Skeletal muscle cell (primary cell): ENCODE measurements around the gene DIP2C.

Experiments
- DNase-seq: peaks from one replicate; pipeline ENCODE4 v3.0.0-alpha.2; 2010; ENCODE audit warnings: low read depth
- H3K4me3 ChIP-seq: 2 replicates; pipeline ENCODE4 v1.5.1; 2011; ENCODE audit warnings: low read depth, mild to moderate bottlenecking, control low read depth, low read length, moderate library complexity

The DIP2C gene

DNA sequence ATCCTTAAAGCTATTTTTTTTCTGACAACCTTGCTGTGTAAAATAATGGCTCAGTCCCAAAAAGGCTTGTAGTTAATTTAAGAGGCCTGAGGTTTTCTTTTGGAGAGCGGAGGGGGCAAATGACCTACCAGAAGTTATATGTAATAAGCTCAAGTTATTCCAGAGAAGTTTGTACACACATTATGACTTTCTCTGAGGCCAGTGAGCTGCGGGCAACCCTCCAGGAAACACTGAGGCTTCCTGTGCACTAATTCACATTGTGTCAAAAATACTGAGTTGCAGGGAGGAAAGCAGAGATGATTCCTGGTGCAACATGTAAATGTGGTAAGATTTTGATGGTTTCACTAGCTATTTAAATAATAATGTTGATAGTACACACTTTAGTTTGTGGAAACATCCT, 188.6 kb downstream of the DIP2C start:
- no peak for DNase-seq
- no peak overlapping the region for H3K4me3 ChIP-seq

DNA sequence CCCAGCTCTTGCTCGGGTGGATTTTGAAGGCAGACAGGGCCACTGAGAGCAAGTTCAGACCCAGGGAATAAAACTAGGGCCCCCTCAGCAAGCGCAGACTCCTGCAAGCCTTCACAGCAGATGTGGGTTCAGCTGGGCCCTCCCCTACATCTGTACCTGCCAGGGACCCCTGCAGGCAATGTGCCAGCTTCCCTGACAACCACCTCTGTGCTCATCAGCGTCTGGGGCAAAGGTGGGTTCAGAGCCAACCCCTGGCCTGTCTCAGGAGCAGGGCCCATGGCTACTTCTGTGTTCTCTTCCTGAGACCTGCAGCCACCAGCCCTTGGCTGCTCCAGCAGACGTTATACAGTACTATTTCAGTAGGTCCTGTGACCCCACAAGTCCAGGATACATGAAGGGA, 189.5 kb downstream of the DIP2C start:
- H3K4me3 ChIP-seq, result no peak overlapping the region
- no peak for DNase-seq

DNA sequence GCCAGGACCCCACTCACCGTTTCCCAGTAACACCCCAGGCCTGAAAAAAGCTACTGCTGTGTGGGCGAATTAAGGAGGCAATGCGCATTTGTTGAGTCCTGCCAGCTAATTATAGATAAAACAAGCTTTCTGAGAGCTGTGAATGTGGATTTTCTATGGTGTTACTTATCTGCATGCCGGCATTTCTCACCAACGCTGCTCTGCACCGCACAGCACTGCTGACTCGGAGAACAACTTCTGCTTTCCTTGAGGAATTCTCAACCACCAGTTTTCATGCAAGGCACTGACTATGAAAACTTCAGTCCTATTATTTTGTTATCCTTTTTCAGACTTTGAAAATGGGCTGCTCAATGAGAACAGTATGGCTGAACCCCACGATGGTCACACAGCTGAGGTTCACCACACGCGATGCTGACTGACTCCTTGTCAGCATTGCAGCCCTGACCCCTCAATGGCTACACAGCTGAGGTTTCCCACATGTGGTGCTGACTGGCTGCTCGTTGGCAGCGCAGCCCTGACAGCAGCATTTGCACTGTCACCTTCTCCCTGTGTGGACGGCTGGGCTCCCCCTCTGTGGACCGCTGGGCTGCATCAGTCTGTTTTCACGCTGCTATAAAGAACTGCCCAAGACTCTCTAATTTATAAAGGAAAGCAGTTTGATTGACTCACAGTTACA, 190.6 kb downstream of the DIP2C start:
- no peak overlapping the region for H3K4me3 ChIP-seq
- no peak for DNase-seq

DNA sequence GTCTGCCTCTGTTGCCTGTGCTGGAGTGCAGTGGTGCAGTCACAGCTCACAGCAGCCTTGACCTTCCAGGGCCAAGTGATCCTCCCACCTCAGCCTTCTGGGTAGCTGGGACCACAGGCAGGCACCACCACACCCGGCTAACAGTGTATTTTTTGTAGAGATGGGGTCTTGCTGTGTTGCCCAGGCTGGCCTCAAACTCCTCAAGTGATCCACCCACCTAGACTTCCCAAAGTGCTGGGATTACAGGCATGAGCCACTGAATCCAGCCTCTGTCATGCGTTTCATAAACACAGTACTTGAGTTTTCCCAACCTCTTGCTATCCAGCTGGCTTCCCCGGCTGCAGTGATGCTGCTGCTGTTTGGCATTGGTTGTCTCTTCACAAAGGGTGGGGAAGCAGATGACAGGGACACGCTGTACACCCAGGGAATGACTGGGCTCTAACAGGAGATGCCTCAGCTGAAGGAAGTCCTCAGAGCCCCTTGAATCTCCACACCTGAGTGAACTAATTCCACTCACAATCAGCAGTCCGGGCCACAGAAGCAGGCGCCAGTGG, 191.5 kb downstream of the DIP2C start:
- DNase-seq, result no peak
- no peak overlapping the region for H3K4me3 ChIP-seq

DNA sequence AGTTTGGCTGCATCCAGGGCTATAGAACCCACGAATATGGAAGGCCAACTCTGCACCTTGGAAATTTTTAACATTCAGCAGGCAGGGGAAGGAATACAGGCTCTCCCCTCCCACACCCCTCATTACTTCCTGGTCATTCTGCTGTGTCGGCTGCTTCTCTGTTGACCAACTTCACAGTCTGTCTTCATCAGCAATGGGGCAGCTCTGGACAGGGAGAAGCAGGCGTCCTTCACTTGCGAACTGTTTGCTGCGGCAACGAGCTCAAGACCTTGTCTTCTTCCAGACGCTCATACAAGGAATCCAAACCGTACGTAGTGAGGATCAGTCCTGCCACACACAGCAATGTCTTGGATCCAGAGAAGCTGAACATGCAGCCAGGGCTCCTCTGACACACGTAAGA, 192.2 kb downstream of the DIP2C start:
- no peak for DNase-seq
- H3K4me3 ChIP-seq, result no peak overlapping the region

DNA sequence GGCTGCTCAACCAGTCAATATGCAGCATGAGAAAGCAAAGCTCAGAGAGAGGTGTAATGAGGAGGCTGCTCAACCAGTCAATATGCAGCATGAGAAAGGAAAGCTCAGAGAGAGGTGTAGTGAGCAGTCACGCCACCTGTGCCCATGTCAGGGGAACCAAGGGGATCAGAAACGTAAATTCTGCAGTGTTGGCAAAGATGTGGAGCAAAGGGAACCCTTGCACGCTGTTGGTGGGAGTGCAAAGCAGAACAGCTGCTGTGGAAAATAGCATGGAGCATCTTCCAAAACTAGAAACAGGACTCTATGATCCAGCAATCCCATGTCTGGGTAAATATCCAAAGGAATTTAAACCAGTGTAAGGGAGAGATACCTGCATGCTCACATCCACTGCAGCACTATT, 194.9 kb downstream of the DIP2C start:
- no peak overlapping the region for H3K4me3 ChIP-seq
- DNase-seq, result no peak

DNA sequence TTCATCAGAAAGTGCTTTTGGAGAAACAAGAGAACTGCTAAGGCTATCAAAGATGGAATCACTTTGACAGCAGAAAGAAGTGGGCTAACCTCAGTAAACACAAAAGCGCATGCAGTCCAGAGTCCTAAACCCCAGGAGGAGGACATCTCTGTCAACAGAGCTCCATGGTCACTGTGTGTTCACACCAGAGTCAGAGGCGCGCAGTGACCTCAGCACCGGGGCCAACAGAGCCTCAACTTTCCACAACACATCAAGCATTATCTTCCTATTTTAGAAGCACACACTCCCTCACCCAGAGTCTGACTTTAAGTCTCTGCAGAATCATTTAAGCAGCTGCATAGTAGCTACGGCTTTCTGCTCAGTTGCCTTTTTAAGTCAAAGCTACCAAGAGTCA, 195.3 kb downstream of the DIP2C start:
- no peak for DNase-seq
- no peak overlapping the region for H3K4me3 ChIP-seq

DNA sequence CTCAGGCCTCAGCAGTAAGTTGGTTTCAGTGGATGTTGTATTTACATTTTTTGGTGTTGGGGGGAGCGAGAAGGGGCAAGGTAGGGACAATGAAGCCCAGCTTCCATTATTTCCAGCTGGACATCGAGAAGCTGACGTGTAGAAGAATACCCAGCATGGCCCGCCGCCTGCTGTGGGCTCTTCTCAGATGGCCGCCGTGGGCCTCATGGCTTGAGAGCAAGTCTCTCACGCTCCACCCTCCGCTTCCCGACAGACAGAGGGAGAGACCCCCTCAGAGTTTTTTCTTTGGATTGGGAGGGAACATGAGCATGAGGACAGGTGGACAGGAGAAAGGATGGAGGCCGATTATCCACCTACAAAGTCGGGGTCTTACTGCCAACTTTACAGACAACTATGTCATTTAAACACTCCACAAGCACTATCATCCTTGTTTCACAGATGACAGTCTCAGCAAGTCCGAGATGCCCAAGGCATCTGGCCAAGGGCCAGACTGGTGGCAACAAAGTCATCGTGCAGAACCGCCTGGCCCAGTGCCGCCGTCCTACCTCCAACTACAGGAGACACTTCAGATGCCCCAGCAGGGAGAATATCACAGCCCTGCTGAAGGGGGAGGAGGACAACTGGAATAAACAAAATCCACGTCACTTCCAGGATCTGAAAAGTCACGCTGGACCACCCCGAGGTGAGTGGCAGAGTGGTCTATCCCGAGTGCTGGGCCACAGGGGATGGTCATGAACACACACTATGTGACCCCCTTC, 195.9 kb downstream of the DIP2C start:
- no peak overlapping the region for H3K4me3 ChIP-seq
- no peak for DNase-seq

DNA sequence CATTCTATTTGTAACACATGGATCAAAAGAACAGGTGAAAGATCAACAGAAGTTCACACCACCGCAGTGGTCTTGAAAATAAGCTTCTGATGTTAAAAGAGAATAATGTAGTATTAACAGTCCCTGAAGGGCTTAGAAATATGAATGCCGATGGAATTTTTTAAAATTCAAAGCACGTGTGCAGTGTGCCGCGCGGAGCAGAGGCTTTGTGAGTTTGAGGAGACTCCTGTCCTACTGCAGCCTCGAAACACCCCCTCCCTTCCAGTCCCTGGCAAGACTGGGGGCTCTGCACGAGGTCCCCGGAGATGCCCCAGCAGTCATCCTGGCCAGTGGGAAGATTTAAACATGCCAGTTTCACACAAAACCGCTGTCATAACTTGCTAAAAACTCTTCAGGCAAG, 196.6 kb downstream of the DIP2C start:
- no peak for DNase-seq
- no peak overlapping the region for H3K4me3 ChIP-seq

DNA sequence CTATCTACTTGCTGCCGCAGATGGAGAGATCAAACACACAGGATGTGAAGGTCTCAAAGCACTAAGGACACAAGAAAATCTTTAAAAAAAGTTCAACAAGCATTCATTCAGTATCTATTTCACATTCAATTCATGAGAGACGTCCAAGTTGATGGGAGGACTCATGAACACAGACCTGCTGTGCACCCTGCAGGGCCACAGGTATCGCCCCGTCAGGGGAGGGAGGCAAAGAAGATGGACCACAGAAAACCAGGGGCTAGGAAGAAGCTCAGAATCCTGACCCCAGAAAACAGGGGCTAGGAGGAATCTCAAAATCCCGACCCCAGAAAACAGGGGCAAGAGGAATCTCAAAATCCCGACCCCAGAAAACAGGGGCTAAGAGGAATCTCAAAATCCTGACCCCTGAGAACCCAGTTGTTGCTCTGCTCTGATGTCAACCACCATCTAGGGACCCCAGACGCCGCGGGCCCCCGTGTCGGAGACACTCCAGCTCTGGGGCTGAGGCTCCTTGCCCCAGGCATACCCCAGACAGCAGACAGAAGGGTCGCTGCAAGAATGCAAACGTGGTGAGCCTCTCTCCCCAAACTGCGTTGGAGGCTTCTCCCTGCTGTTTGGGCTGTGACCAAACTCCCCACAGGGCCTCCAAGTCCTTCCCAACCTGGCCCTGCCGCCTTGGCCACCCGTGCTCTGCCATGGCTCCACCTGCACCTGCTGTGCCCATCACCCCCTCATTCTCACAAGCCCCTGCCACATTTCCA, 197.6 kb downstream of the DIP2C start:
- no peak overlapping the region for H3K4me3 ChIP-seq
- DNase-seq, result no peak

DNA sequence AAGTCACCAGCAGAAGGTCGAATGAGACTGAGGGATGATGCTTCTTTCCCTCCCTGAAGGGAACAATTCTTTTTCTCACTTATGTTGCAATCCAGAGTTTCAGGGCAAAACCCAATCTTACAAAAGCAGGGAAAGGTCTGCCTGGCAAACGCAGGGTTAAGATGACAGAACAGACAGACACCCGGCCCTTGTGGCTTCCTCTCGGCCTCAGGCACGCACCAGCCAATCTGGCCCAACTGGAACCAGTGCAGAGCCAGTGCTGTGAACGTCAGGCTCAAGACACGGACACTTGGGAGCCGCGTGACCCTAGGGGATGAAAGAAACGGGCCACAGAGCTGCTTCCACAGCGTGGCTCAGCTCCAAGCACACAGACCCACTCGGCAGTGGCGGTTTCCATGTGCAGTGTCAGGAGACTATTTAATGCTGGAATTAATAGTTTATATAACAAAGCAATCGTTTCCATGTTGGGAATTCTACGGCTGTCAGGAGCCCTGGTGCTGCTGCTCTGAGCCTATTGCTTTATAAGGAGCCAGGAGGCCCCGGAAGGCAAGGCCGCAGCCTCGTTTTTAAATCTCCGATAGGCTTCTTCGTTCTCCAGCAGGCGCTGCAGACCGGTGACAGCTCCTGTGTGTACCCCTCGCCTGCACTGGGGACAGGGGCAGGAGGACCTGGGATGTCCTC, 198.4 kb downstream of the DIP2C start:
- no peak overlapping the region for H3K4me3 ChIP-seq
- peak; percentile 61 for DNase-seq

DNA sequence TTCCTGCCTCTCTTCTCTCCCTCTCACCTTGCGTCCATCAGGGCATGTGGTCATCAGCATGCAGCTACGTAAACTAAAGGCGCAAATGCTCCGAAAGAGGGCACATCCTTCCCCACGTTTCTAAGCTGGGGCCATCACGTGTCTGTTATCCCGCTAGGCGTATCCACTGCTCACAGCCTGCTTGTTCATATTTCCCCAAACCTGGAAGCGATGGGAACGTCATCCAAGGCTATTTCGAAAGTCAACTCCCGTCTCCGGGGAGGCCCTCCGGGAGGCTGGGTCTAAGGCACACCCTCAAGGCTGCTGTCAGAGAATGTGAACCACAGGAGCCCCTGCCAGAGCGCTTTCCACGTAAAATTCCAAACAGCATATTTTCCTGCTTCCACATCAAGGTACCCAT, 199.2 kb downstream of the DIP2C start:
- H3K4me3 ChIP-seq, result no peak overlapping the region
- DNase-seq, result peak; percentile 76

DNA sequence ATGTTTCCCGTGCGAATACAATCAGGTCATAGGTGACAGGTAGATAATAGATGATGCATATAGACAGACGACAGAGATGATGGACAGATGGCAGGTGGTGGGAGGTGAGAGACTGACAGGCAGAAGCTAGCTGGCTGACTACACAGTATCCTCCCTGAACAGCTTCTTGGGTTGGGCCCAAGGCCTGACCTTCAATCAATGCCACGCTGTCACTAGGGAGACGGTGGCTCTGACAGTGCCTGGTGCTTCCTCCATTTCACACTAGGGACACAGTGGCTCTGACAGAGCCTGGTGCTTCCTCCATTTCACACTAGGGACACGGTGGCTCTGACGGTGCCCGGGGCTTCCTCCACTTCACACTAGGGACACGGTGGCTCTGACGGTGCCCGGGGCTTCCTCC, 200.1 kb downstream of the DIP2C start:
- no peak overlapping the region for H3K4me3 ChIP-seq
- DNase-seq, result no peak

DNA sequence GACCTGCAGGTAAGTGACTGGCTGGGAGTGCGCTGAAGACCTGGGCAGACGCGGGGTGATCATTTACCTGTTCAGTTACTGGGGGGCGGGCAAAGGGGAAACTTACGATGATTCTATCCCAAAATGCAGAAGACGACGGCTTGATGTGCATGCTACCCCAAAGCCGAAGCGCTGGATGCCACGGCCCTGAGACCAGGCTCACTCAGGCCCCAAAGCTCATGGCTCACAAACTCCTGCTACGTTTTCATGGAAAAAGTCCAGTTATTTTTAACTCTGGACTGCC, 200.6 kb downstream of the DIP2C start:
- H3K4me3 ChIP-seq, result no peak overlapping the region
- DNase-seq, result no peak

DNA sequence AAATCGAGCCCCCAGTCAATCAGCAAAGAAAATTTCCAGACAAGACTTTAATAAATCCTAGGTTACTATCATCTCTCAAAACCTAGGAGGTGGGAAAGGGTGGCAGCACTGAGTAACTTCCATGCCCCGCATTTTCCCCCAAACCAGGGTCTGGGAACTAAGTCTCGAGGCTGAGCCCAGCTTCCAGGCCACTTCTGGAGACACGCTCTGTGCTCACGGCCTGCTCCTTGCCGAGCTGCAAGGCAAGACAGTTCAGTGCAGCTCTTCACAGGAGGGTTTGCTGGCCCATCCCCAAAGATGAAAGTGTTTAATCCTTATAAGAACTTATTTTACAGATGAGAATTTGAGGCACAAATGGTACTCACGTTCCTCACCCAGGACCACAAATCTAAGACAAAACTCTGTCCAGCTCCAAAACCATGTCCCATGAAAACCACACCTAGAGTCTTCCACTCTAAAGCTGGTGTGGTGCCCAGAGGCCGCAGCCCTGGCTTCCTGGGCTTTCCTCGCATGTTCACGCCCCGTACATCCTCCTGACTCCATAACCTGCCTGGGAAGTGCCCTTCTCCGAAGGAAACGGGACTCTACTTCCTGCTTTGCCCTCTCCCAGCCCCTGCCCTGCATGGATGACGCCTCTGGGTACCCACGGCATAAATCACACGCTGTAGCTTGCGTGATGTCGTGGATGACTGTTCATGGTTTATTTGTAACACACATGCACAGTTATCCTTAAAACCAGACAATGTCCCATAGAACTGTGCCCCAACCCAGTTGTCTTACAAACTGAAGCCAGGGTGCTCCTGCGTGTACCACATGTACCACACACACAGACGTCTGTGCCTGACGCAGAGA, 201.2 kb downstream of the DIP2C start:
- no peak for DNase-seq
- no peak overlapping the region for H3K4me3 ChIP-seq

DNA sequence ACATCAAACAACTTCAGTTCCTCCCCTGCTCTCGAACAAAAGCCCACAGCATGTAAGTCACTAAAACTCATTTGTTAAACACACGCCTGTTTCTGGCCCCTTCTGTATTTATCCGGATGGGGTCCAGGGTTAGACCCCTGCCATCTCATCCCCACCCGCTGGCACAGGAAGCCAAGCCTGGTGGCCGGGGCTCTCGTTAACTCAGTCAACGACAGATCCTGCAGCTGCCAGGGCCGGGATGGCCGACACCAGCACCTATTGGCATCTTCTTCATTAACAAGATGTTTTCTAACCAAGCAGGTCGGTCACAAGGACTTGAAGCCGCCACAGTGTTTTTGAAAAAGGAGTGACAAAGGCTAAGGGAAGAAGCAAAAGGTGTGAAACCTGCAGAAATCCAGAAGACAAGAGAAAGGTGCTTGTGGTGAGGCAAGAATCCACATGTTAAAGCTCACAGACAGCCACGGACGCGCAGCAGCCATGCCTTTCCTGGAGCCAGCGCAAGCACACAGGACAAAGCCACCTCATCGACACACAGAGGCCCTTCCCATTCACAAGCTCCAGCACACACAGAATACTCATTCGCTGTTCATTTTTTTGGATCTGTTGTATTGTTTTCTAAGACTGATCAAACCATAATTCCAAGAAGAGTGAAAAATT, 202.7 kb downstream of the DIP2C start:
- no peak for DNase-seq
- H3K4me3 ChIP-seq, result no peak overlapping the region

DNA sequence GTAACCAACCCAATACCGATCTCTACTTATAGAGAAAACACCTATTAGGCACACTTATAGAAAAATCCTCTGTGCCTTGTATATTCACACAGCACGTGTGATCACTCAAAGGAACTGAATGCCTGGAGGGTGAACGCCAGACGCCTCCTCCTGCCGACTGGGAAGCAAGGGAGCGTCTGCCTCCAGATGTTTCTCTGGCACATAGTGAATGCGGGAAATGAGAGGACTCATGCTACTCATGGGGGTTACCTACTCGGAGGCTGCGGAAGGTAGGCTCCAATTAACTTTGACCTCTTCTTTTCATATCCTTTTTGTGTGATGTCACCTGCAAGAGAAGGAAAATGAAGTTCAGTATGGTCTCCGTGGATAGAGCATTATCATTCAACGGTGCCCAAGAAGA, 203.3 kb downstream of the DIP2C start:
- no peak for DNase-seq
- no peak overlapping the region for H3K4me3 ChIP-seq

DNA sequence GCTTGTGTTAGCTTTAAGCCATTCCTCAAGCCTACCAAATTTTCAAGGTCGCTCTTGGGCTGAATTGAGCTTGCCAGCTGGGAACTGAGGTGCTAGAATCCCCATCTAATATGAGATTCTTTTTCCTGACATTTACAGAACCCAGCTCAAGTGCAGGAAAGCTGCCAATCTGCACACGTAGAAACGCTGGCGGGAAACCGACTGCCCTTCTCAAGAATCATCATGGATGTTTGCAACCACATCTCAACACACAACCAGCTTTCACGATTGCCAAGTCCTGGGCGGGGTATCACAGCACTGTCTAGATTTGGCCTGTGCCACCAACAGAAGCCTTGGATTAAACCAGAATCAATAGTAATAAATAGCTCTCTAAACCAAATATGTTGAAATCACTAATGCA, 203.7 kb downstream of the DIP2C start:
- DNase-seq, result no peak
- H3K4me3 ChIP-seq, result no peak overlapping the region
